ENCODE measurements around the gene KRTAP29-1.
"Not testable (repeated sequence)": the region's sequence is repeated elsewhere in the genome, so short reads cannot be mapped to it uniquely, and the experiment has no call there.

KRTAP29-1 gene, protein sequence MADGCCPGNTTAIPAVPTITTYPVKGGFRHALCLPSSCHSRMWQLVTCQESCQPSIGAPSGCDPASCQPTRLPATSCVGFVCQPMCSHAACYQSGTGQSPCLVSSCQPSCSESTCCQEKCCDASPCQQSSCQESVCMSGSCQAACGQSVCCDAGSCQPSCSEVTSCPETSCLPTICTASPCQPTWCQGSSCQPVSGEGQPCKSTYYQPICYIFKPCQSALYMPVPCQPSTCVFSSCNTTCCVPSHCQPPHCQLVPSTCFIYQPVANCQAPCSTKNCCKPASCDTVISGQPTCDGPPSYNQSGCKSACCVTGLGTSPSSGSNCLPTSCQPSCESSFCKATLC

DNA sequence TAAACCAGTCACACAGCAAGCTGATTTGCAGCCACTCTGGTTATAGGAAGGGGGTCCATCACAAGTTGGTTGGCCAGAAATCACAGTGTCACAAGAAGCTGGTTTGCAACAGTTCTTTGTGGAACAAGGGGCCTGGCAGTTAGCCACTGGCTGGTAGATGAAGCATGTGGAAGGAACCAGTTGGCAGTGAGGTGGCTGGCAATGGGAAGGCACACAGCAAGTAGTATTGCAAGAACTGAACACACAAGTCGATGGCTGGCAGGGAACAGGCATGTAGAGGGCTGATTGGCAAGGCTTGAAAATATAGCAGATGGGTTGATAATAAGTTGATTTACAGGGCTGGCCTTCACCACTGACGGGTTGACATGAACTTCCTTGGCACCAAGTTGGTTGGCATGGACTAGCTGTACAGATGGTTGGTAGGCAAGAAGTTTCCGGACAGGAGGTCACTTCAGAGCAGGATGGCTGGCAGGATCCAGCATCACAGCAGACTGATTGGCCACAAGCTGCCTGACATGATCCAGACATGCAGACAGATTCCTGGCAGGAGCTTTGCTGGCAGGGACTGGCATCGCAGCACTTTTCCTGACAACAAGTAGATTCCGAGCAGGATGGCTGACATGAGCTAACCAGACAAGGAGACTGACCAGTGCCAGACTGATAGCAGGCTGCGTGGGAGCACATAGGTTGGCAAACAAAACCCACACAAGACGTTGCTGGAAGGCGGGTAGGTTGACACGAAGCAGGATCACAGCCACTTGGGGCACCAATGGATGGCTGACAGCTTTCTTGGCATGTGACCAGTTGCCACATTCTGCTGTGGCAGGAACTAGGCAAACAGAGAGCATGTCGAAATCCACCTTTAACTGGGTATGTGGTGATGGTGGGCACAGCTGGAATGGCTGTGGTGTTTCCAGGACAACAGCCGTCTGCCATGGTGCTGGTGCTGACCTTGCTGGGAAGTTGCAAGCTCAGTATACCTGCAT is at the start of gene KRTAP29-1:
TSS of gene KRTAP29-1 (minus strand) at position 936 of the 986 bp plus-strand sequence. CDS start at position 936, 0 bp downstream.
- no peak for DNase-seq

DNA sequence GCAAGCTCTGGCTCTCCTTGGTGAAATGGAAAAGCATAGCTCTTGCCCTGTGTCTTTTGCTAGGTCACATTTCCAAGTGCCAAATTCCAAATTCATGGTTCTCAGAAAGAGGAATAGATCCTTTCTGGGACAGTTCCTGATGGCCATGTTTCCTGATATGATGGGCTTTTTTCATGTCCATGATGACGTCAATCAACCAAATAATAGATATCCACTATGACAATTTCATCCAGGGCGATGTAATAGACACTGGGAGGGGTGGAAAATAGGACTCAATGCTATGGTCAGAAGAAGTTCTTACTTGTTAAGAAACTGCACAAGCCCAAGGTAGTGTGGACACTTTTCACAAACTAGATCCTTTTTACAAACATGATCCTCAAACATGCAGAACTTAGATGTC is 48.5 kb upstream of the KRTAP29-1 start:
- DNase-seq: no peak

DNA sequence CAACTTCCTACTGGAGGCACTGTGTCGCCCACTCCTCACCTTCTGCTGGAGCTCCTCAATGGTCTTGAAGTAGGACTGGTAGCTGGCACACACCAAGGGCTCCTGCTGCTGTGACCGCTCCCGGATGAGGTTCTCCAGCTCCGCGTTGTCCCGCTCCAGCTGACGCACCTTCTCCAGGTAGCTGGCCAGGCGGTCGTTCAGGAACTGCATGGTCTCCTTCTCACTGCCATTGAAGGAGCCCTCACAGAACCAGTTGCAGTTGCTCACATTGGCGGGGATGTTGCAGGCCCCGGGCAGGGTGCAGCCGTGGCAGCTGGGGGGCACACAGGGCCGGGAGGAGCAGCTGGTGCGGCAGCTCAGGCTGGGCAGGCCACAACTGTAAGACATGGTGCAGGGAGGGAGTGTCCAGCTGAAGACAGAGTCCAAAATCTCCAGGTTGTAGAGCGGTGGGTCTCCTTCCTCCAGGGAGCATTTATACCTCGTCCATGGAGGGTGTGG is 47.8 kb upstream of the KRTAP29-1 start, which contains the start of gene KRT33A:
TSS of gene KRT33A (minus strand) at position 448 of the 498 bp plus-strand sequence. CDS start at position 387, 61 bp downstream.
- not testable (repeated sequence) for DNase-seq

DNA sequence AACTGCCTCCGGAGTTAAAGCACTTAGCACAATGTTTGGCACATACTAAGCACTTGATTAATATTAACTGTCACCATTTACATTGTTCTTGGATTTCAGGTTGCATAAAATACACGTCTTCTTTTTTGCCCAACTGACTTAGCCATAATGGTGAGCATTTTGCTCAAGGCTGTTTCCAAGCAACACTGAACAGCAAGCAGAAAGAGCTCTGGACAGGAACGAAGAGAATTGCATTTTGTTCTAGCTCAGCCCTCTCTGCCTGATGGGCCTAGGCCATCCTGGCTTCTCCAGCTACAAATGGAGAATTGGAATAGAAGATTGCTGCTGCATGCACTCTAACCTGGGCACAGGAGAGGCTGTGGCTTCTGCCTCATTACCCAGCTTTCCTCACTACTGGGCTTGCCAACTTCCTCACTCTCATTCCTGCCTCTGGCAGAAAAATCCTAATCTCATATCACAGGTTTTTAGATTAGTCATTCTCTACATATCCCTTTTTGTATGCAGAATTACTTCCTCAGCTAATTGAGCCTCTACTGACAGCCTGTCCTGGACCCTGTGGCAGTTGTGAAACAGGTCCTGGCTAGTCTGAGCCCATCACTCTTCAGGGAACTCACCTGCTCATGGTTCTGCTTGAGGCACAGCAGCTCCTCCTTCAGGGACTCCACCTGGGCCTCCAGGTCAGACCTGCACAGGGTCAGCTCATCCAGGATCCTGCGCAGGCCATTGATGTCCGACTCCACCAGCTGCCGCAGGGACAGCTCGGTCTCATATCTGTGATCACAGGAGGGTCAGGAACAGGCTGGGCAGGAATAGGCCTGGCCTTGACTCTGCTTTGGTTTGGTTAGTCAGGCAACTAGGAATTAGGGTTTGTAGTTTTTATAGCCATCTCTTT is 45.5 kb upstream of the KRTAP29-1 start:
- DNase-seq: no peak

DNA sequence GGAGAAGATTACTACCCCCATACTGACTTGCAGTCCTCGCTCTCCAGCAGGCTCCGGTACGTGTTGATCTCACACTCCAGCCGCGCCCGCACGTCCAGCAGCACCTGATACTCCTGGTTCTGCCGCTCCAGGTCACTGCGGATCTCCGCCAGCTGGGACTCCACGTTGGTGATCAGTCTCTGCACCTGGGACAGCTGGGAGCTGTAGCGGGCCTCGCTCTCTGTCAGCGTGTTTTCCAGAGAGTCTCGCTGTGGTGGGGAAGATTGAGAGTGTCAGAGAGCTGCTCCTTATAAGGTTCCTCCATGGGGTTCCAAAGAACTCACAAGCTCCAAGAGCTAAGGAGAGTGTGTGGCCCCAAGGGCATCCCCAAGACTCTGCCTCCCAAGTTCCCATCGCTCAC is 43.8 kb upstream of the KRTAP29-1 start:
- DNase-seq: not testable (repeated sequence)

DNA sequence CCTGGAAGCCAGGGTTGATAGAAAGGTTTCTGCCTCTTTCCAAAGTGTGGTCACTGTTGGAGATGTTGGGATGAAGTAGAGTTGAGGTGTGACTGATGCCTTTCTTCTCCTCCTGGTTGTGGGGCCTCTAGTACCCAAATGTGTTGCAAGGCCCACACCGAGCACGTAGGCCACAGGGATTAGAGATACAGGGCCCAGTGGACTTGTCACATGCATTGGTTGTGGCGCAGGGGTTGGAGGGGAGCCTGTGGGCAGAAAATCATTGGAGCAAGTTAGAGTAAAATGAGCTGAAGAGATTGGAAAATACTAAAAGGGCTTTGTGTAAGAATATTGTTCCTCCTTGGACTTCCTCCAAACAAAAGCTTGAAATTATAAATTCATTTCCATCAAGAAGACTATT is 43.3 kb upstream of the KRTAP29-1 start:
- DNase-seq: no peak

DNA sequence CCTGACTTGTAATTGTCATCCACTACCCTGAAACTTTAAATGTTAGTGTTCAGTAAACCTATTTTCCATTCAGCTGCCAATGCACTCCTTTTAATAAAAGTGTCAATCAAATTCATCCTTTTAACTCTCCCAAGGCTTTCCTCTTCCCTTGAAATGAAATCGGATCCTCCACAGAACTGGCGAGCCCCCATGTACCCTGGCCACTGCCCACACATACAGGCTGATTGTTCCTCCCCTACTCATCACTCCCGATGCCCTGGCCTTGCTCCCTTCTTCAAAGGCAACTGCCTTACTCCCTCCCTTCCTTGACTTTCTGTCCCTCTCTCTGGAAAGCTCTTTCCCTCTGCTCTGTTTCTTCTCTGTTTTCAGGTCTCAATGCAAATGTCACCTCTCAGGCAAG is 40.4 kb upstream of the KRTAP29-1 start:
- no peak for DNase-seq

DNA sequence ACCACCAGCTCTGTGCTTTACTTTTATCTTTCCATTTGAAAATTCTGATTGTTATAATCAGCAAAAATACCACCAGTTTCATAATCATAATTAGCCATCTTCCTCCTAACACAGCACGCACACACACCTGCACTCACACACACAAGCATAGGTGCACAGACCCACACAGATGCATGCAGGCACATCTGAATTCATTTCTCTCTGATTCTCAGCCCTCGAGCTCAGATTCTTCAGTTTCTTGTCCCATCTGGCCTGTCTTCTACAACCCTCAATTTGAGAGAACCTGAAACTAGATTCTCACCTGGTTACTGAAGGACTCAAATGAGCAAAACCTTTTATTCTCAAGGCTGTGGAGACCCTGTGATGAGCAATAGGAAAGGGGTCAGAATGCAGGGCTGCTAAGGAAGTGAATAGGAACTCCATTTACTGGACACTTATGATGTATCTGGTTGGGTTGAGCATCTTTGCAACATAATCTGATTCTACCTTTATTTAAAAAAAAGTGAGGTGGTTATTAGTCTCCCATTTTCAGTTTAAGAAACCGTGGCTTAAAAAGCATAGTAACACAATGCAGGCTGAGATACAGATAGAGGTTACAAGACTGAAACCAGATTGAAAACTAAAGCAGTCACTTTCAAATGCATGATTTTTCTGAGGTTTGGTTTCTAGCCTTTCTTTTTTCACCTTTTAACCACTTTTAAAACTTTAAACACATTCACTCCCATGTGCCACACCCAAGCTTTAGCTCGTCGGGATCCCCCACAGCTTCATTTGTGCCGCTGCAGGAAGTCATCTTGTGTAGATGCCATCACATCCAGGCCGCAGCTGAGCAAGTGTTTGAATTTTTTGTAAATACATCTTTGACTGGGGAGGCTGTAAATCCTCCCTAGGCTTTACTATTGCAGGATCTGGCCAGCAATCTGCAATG is 38.5 kb upstream of the KRTAP29-1 start:
- DNase-seq: no peak

DNA sequence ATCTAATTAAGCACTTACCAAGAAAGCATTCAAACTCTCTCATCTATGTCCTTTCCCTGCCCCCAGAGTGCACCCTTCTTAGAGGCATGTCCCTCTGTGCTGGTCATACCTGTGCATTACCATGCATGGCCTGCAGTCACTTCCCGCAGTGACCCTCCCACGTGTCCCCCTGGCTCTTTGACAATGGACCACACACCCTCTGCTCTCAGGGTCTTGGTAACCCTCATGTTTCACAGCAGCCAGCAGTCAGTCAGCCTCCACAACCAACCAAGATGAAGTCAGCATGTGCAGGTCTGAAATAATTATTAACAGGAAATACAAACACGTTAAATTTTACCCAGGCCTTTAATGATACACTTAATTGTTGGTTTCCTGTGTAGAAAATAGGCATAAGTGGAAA is 37.8 kb upstream of the KRTAP29-1 start:
- DNase-seq: no peak

DNA sequence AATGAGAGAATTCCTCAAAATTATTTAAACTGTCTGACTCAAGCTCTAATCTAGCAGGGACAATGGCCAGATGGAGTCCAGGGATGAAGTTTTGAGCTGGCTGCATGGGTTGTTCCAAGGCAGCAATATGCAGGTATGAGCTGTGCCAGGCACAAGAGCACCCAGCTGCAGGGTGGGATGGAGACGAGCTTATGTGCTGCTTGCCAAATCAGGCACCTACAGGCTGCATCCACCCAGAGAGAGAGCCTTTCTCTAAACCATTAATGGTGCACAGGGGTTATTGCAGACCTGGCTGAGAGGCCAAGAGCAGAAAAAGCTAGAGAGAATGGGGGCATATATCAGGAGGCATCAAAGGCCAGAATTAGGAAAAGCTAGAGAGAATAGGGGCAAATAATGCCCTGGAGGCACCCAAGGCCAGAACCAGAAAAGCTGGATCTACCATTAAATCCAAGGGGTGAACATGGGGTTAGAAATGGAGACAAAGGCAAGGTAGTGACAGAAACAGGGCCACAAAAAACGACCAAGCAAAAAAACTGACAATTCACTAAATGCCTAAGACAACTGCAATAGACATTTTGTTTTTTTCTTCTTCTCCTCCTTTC is 37.0 kb upstream of the KRTAP29-1 start:
- DNase-seq: no peak

DNA sequence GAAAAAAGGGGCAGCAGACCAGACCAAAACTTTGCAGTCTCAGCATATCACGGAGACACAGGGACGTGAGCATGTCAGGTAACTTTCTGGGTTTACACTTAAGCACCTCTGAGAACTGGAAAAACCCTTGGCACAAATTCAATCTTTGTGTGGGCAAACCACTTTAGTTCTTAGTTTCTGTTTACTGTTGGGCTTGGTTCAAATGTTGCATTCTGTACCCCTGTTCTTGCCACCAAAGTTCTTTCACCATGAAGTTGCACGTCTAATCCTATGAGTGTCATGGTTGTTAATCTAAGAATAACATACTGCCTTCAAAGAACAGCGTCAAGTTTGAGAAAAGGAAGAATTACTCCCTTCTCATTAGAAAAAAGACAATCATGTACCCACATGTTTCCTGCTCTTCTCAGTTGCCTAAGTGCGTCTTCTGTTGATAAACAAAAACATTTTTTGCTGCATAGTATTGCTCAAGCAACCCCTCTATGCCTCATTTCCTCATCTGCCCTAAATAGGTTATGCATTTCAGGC is 36.4 kb upstream of the KRTAP29-1 start:
- no peak for DNase-seq

DNA sequence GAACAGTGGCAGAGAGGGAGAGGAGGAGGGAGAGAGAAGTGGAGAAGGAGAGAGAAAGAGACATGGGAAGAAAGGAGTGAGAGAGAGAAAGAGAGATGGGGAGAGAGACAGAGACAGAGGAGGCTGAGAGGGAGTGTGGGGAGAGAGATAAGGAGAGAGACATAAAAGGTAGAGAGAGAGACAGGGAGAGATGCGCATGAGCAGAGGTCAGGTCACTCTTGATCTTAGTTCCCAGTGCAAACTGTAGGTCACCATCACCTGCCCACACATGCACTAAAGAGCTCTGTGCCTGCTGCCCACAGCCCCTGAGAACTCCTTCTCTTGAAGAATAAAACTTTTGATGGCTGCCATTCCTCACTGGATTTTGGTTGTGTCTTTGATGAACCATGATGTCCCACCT is 33.1 kb upstream of the KRTAP29-1 start:
- DNase-seq: no peak

DNA sequence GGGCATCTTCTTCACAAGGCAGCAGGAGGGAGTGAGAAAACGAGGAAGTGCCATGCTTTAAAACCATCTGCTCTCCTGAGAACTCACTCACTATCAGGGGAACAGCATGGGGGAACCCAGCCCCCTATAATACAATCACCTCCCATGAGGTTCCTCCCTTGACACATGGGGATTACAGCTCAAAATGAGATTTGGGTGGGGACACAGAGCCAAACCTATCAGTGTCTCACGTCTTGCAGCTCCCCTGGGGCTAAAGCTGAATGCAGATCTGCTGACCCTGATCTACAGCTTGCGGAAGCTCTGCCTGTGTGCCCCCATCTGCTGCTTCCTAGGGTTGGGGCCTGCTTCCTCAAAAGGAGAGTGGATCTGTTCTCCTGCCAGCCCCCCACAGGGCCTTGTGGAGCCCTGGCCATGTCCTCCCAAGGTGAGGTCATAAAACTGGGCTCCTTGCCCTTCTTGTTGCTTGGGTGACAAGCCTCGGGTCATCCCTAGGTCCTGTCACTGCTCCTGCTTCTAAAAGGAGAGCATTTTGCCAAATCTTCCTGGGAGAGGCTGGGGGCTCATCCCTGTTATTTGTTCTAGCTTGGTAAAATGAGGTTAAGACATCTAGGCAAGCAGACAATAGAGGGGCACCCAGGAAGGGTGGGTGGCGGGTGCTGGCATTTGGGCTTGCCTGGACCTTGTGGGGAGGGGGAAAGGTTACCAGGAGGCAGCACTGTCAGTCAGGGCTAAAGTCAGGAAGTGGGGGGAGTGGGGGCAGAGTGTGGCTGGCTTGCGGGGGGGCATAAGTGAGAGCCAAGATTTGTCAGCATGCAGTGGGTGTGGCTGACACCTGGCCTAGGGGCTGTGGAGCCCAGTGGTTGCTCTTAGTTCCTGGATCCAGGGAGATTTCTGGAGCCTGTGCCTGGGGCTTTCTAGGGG is 32.0 kb upstream of the KRTAP29-1 start:
- DNase-seq: no peak

DNA sequence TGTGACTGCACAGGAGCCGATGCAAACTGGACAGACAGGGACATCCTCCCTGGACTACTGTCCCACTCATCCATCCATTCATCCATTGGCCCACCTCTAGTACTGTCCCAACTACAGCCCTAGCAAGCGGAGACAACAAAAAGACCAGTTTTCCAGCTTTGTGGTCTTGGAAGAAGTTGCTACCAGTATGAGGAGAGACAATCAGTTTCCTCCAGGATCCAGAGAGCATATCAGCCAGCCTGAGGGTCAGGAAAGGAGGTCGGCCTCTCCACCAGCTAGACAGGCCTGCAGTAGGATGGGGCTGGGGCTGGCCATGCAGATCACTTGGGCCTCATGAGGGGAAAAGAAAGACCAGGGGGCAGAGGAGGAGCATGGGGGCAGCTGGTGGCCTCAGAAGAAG is 31.2 kb upstream of the KRTAP29-1 start:
- no peak for DNase-seq

DNA sequence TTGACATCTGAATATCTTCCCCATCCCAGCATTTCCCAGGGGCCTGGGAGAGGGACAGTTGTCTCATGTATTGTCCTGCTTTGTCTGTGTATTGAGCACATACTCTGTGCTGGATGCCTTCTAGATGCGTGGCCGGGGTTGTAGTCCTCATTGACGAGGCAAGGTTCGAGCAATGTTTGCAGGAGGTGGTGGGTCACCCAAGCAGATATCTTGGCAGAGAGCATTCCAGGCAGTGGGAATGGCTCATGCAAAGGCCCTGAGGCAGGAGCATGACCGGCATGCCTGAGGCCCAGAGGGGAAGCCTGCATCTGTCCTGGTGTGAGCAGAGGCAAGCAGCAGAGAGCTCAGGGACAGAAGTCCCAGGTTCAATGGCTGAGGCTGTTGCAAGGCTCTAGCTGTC is 30.4 kb upstream of the KRTAP29-1 start:
- no peak for DNase-seq

DNA sequence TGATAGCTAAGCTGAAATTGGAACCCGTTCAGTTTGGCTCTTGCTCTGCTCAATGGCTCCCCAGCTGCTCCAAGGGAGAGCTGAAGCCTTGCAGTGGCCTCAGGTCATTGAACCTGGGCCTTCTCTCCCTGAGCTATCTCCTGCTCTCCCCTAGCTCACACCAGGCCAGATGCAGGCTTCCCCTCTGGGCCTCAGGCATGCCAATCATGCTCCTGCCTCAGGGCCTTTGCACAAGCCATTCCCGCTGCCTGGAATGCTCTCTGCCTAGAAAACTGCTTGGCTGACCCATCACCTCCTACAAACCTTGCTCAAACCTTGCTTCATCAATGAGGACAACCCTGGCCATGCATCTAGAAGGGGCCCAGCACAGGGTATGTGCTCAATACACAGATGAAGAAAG is 29.6 kb upstream of the KRTAP29-1 start:
- DNase-seq: no peak

DNA sequence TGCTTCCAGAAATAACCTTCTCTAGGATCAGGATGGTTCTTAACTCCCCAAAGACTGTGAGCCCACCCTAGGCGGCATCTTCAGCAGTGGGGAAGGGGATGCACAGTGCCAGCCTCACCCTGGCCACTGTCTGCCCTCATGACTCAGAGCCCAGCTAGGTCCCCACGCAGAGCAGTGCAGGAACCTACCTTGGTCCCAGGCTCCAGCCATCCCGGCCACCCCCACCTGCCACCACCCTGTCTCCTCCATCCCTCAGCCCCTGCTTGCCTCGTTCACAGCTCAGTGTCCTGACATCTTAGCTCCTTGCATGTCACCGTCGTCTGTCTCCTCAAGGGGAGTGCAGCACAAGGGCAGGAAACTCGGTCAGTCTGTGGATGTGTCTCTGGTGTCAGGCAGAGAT is 29.0 kb upstream of the KRTAP29-1 start:
- no peak for DNase-seq

DNA sequence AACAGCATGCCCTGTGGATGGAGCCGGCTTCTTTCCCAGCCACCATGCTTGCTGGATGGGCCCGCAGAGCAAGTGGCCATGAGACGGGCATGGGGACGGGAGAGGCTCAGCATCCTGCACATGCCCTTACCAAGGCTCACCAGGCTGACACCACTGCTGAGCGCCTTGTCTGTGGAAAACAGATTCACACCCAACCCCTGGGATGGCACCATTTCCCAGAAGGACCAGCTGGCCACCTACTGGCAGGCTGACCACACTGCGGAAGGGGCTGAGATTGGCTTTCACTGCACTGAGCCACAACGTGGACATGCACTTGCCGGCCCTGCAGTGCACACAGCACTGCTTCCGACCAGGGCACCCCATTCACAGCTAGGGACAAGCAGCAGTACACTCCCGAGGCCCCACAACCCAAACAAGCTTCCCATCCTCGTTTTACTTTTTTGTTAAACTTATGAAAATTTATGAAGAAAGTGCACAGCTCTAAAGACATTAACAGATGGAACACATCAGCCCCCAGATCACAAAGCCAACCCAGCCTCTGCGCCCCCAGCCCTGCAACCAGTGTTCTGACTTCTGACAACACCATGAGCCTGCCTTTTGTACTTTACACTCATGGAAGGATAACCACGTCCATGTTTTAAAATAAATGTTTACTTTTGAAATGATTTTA is 26.8 kb upstream of the KRTAP29-1 start:
- DNase-seq: no peak

DNA sequence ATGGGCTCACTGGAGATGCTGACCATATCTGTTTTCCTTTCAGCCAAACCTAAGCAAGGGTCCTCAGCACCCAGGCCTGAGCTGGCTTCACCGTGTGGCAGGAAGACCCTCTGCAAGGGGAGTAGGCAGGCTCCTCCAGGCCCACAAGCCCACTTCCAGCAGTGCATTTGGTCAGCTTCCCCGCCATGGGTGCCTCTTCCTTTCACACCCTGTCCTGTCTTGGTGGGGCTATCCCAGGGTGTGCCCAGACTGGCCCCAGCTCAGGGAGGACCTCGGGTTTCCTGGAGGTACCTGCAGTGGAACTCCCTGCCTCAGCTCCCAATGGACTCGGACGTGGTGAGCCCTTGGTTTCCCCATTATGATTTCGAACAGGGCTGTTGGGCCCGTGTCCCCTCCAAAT is 25.6 kb upstream of the KRTAP29-1 start:
- no peak for DNase-seq
